NB4 (cell line): Measurements from ENCODE around the gene SMARCAL1.

Experiments
- TF ChIP-seq, protein P1 (sequence below): IDR thresholded peaks from one replicate; pipeline ENCODE4 v1.5.1; 2012; ENCODE audit warnings: low read depth, low read length
- TF ChIP-seq, protein P2 (sequence below): IDR thresholded peaks from 2 replicates; pipeline ENCODE4 v1.6.1; 2011; ENCODE audit warnings: low read depth, low read length

DNA sequence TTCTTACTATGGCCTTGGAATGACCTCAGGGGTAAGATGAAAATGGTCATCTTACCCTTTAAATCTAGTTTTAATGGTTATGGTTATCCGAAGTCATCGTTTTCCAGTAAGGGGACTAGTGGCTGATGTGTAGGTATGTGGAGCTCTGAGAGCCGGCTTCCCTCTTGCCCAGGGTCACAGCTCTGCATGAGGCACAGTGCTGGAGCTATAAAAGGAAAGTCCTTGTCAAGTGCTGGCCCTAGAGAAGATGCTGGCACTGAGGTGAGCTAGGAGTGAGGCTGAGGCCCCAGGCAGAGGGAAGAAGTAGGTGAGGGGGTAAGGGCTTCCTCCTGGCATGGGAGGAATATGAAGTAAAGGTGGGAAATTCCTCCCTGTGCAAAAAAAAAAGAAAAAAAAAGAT is 35.0 kb downstream of the SMARCAL1 start:
- TF ChIP-seq, protein P1, sequence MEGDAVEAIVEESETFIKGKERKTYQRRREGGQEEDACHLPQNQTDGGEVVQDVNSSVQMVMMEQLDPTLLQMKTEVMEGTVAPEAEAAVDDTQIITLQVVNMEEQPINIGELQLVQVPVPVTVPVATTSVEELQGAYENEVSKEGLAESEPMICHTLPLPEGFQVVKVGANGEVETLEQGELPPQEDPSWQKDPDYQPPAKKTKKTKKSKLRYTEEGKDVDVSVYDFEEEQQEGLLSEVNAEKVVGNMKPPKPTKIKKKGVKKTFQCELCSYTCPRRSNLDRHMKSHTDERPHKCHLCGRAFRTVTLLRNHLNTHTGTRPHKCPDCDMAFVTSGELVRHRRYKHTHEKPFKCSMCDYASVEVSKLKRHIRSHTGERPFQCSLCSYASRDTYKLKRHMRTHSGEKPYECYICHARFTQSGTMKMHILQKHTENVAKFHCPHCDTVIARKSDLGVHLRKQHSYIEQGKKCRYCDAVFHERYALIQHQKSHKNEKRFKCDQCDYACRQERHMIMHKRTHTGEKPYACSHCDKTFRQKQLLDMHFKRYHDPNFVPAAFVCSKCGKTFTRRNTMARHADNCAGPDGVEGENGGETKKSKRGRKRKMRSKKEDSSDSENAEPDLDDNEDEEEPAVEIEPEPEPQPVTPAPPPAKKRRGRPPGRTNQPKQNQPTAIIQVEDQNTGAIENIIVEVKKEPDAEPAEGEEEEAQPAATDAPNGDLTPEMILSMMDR: no peak
- TF ChIP-seq, protein P2, sequence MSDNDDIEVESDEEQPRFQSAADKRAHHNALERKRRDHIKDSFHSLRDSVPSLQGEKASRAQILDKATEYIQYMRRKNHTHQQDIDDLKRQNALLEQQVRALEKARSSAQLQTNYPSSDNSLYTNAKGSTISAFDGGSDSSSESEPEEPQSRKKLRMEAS: no peak
